ENCODE results near the gene CCDC34.

DNA sequence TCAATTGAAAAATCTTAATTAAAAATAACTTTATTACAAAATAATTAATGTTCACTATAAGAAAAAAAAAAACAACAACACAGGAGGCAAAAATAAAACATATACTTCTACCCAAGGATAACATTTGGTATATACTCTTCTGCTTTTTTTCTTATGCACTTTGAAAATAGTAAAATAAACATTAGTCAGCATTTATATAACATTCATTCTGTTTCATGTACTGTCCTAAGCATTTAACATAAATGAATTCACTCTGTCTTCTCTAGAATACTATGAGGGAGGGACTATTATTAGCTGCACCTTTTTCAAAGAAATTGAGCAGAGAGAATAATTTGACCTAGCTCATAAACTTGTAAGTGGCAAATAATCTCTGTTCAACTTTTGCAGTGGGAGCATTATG, 48.3 kb upstream of the CCDC34 start:
- TF ChIP-seq POLR2A (IDR thresholded peaks at IDR 0.05) = no peak
- TF ChIP-seq, protein P1, sequence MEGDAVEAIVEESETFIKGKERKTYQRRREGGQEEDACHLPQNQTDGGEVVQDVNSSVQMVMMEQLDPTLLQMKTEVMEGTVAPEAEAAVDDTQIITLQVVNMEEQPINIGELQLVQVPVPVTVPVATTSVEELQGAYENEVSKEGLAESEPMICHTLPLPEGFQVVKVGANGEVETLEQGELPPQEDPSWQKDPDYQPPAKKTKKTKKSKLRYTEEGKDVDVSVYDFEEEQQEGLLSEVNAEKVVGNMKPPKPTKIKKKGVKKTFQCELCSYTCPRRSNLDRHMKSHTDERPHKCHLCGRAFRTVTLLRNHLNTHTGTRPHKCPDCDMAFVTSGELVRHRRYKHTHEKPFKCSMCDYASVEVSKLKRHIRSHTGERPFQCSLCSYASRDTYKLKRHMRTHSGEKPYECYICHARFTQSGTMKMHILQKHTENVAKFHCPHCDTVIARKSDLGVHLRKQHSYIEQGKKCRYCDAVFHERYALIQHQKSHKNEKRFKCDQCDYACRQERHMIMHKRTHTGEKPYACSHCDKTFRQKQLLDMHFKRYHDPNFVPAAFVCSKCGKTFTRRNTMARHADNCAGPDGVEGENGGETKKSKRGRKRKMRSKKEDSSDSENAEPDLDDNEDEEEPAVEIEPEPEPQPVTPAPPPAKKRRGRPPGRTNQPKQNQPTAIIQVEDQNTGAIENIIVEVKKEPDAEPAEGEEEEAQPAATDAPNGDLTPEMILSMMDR (IDR thresholded peaks at IDR 0.05) = no peak

All from upper lobe of left lung (tissue), 4 donors.